Measurements from ENCODE around the gene LRRC74A.

The LRRC74A gene

DNA sequence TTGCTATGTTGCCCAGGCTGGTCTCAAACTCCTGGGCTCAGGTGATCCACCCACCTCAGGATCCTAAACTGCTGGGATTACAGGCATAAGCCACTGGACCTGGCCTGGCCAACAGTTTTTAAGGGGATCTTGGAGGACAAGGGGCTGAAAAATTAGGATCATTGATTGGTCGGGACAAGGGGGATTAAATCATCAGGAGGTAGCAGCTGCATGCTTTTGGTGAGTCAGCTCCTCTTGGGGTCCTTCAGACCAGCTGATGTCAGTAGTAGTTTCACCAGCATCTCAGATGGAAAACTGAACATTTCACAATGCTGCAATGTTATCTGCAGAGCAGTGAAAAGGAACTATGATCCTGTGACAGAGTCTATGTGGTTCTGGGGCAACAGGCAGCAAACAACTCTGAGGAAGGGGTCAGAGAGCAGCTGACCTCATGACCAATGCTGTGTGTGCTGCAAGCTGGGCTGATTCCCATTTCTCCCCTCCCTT lies 6.3 kb downstream of the LRRC74A start:
- no peaks in the 10 kb centered on the region for H3K36me3 ChIP-seq (ENCODE audit: insufficient read depth, low read depth, low read length)
- peaks cover 3% of the 10 kb centered on the region; the same call in 1 of the 2 replicates for H3K4me1 ChIP-seq (ENCODE audit: insufficient read depth, low read length)
- H3K9ac ChIP-seq (ENCODE audit: low read depth, low read length): no peak overlapping the region
- no peak overlapping the region for H3K4me3 ChIP-seq (ENCODE audit: low read length)
- no peak overlapping the region for H3K27ac ChIP-seq (ENCODE audit: low read length)
- H3K9me3 ChIP-seq (ENCODE audit: insufficient read depth, low read depth, low read length): no peaks in the 10 kb centered on the region
- peaks cover 12% of the 10 kb centered on the region; the same call in 1 of the 2 replicates for H3K27me3 ChIP-seq (ENCODE audit: insufficient read depth, low read length)

DNA sequence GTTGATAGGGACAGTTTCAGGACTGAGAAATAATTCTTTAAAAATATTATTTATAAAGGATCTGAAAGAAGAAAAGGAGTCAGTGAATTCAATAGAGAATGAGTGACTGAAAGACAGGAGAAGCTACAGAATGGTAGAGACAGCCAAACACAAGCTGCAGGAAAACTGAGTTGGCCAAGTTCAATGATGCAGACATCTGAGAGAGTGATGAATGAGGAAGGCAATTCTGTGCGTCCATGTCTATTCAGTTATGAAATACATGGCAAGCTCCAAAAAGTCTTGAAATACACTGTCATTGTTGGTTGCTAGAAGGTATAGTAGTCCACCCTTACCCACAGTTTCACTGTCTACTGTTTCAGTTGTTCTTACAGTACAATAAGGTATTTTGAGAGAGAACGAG lies 6.8 kb downstream of the LRRC74A start:
- Histone ChIP-seq H3K36me3 (ENCODE audit: insufficient read depth, low read depth, low read length) (no peaks in the 10 kb centered on the region), H3K4me1 (ENCODE audit: insufficient read depth, low read length) (peaks cover 3% of the 10 kb centered on the region; the same call in 1 of the 2 replicates), H3K27me3 (ENCODE audit: insufficient read depth, low read length) (peaks cover 8% of the 10 kb centered on the region; the same call in 1 of the 2 replicates), H3K9me3 (ENCODE audit: insufficient read depth, low read depth, low read length) (no peaks in the 10 kb centered on the region), H3K4me3 (ENCODE audit: low read length) (no peak overlapping the region), H3K9ac (ENCODE audit: low read depth, low read length) (no peak overlapping the region), H3K27ac (ENCODE audit: low read length) (no peak overlapping the region)

DNA sequence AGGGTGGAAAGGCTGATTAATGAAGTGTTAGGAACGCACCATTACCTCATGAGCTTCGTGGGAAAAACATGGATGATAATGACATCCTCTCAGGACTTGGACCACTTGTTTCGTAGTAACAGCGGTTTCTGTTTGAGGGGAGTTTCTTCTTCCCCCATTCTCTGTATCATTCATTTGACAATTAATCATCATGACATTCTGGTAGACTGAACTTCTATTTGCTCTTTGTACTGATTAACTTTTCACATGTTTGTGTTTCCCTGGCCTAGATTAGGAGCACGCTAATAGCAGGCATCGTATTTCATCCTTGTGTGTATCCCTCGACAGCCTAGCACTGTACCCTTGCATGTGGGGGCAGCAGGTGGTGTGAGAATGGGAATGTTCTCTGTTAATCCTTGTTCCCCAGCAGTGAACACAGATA lies 8.0 kb downstream of the LRRC74A start:
- Histone ChIP-seq H3K9ac (ENCODE audit: low read depth, low read length) (no peak overlapping the region), H3K9me3 (ENCODE audit: insufficient read depth, low read depth, low read length) (no peaks in the 10 kb centered on the region), H3K27me3 (ENCODE audit: insufficient read depth, low read length) (0 out of 2 replicates have a peak, but pooled peaks cover 4% of the 10 kb centered on the region), H3K36me3 (ENCODE audit: insufficient read depth, low read depth, low read length) (no peaks in the 10 kb centered on the region), H3K27ac (ENCODE audit: low read length) (no peak overlapping the region), H3K4me1 (ENCODE audit: insufficient read depth, low read length) (peaks cover 3% of the 10 kb centered on the region; the same call in 1 of the 2 replicates), H3K4me3 (ENCODE audit: low read length) (no peak overlapping the region)

DNA sequence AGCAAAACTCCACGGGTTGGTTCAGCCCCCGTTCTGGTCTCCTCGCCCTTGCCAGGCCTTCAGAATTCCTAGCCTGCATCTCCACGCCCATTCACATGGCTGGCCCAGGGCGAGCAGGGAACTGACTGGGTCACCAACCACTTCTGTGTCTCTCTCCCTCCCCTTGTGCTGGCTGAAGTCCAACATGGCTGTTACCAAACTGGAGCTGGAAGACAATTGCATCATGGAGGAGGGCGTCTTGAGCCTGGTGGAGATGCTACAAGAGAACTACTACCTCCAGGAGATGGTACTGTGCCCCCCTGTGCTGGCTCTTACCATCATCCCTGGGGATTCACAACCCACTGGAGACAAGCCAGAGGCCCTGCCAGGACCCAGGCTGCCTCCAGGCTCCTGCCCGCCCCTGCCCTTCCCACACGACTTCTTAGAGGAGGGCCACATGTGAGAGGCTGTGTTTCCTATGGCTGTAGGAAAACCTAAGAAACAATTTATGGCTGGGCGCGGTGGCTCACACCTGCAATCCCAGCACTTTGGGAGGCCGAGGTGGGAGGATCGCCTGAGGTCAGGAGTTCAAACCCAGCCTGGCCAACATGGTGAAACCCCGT lies 9.9 kb downstream of the LRRC74A start:
- no peaks in the 10 kb centered on the region for H3K36me3 ChIP-seq (ENCODE audit: insufficient read depth, low read depth, low read length)
- no peak overlapping the region for H3K4me3 ChIP-seq (ENCODE audit: low read length)
- no peaks in the 10 kb centered on the region; the same call in 1 of the 2 replicates for H3K4me1 ChIP-seq (ENCODE audit: insufficient read depth, low read length)
- H3K27ac ChIP-seq (ENCODE audit: low read length): no peak overlapping the region
- H3K9ac ChIP-seq (ENCODE audit: low read depth, low read length): no peak overlapping the region
- no peaks in the 10 kb centered on the region for H3K9me3 ChIP-seq (ENCODE audit: insufficient read depth, low read depth, low read length)
- no peaks in the 10 kb centered on the region for H3K27me3 ChIP-seq (ENCODE audit: insufficient read depth, low read length)

DNA sequence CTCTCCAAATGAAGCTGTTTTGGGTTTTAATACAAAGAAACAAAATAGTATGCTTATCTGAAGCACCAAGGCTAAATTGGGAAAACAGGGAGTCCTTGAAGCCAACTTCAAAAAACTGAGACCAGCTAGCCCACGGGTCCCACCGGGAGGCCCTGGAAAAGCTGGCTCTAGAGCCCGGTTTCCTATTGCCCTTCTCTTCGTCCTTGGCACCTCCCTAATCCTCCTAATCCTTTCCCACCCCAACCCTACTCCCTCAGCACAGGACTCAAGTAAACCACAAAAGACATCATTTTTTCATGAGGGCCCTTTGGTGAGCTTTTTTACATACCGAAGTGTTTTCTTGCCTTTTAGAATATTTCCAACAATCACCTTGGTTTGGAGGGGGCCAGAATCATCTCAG lies 11.3 kb downstream of the LRRC74A start:
- no peaks in the 10 kb centered on the region; the same call in 1 of the 2 replicates for H3K4me1 ChIP-seq (ENCODE audit: insufficient read depth, low read length)
- no peak overlapping the region for H3K9ac ChIP-seq (ENCODE audit: low read depth, low read length)
- no peaks in the 10 kb centered on the region for H3K27me3 ChIP-seq (ENCODE audit: insufficient read depth, low read length)
- no peaks in the 10 kb centered on the region for H3K9me3 ChIP-seq (ENCODE audit: insufficient read depth, low read depth, low read length)
- no peak overlapping the region for H3K27ac ChIP-seq (ENCODE audit: low read length)
- no peaks in the 10 kb centered on the region for H3K36me3 ChIP-seq (ENCODE audit: insufficient read depth, low read depth, low read length)
- H3K4me3 ChIP-seq (ENCODE audit: low read length): no peak overlapping the region

DNA sequence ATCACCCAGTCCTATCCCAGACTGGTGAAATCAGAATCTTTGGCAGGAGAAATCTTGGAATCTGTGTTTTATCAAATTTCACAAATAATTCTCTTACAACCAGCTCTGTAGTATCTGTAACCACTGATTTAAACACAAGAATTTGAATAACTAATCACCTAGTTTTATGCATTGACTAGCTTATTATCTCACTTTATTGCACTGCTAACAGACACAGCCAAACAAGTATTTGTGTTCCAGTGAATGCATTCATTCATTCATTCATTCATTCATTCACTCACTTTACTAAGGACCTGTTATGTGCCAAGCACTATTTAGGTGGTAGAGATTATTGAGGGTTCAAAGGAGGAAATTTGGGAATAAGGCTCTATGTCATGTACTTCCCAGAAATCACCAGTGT lies 16.2 kb downstream of the LRRC74A start:
- no peak overlapping the region for H3K27ac ChIP-seq (ENCODE audit: low read length)
- no peaks in the 10 kb centered on the region; the same call in 1 of the 2 replicates for H3K4me1 ChIP-seq (ENCODE audit: insufficient read depth, low read length)
- no peak overlapping the region for H3K4me3 ChIP-seq (ENCODE audit: low read length)
- H3K36me3 ChIP-seq (ENCODE audit: insufficient read depth, low read depth, low read length): no peaks in the 10 kb centered on the region
- H3K27me3 ChIP-seq (ENCODE audit: insufficient read depth, low read length): no peaks in the 10 kb centered on the region
- H3K9ac ChIP-seq (ENCODE audit: low read depth, low read length): no peak overlapping the region
- H3K9me3 ChIP-seq (ENCODE audit: insufficient read depth, low read depth, low read length): no peaks in the 10 kb centered on the region

DNA sequence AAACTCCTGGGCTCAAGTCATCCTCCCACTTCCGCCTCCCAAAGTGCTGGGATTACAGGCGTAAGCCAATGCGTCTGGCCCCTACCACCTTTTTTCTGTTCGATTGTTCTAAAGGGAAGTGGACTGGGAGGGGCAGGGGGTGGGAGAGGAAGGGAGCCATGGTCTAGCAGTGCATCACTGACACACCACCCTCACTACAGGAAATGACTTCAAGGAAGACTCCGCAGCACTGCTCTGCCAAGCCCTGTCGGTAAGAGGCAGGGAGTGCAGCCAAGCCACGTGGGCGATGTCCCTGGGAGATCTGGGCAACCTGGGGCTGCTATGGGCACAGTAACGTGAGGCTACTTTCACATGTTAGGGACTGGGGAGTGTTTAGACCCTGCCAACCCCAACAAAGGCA lies 18.0 kb downstream of the LRRC74A start:
- no peaks in the 10 kb centered on the region for H3K9me3 ChIP-seq (ENCODE audit: insufficient read depth, low read depth, low read length)
- no peaks in the 10 kb centered on the region for H3K36me3 ChIP-seq (ENCODE audit: insufficient read depth, low read depth, low read length)
- no peak overlapping the region for H3K27ac ChIP-seq (ENCODE audit: low read length)
- H3K4me3 ChIP-seq (ENCODE audit: low read length): no peak overlapping the region
- H3K9ac ChIP-seq (ENCODE audit: low read depth, low read length): no peak overlapping the region
- no peaks in the 10 kb centered on the region for H3K27me3 ChIP-seq (ENCODE audit: insufficient read depth, low read length)
- H3K4me1 ChIP-seq (ENCODE audit: insufficient read depth, low read length): no peaks in the 10 kb centered on the region

DNA sequence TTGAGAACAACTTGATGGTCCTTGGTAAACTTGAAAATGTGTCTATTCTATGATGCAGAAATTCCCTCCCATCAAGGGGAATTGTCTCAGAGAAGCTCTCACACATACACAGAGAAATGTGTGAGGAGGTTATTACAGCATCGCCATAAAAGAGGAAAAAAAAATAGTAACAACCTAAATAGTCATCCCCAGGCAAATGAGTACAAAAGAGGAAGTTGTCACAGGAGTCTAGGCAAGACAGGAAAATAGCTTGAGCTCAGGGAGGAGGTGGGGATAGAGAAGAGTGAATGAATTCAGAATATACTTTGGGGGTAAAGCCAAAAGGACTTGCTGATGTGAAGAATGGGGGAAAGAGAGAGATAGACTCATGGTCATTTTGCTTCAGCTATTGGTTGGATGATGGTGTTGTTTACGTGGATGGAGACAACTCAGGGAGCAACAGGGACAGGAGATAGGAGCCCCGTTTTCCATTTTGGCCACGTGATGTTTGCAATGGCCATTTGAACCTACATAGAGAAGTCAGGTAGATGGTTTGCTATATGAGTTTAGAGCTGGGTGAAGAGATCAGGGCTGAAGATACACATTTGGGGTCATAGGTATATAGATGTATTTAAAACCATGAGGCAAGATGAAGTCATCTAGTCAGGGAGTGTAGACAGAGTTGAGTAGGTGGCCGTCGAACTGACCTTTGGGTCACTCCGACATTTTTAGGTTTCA lies 20.3 kb downstream of the LRRC74A start:
- Histone ChIP-seq H3K36me3 (ENCODE audit: insufficient read depth, low read depth, low read length) (no peaks in the 10 kb centered on the region), H3K9ac (ENCODE audit: low read depth, low read length) (no peak overlapping the region), H3K4me1 (ENCODE audit: insufficient read depth, low read length) (no peaks in the 10 kb centered on the region), H3K27me3 (ENCODE audit: insufficient read depth, low read length) (no peaks in the 10 kb centered on the region), H3K9me3 (ENCODE audit: insufficient read depth, low read depth, low read length) (no peaks in the 10 kb centered on the region), H3K27ac (ENCODE audit: low read length) (no peak overlapping the region), H3K4me3 (ENCODE audit: low read length) (no peak overlapping the region)

DNA sequence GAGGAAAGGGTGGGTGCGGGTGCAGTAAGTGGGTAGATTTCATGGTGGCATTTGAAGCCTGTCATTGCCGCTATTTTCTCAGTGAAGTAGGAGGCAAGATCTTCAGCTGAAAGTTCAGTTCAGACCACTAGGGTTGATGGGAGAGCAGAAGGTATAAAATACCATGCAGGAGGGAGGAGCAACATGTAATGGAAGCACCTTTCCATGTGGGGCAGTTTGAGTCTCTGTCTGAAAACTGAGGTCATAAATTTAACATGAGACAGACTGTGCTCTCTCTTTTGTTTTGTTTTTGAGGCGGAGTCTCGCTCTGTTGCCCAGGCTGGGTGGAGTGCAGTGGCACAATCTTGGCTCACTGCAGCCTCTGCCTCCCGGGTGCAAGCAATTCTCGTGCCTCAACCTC lies 22.7 kb downstream of the LRRC74A start:
- H3K4me3 ChIP-seq (ENCODE audit: low read length): no peak overlapping the region

DNA sequence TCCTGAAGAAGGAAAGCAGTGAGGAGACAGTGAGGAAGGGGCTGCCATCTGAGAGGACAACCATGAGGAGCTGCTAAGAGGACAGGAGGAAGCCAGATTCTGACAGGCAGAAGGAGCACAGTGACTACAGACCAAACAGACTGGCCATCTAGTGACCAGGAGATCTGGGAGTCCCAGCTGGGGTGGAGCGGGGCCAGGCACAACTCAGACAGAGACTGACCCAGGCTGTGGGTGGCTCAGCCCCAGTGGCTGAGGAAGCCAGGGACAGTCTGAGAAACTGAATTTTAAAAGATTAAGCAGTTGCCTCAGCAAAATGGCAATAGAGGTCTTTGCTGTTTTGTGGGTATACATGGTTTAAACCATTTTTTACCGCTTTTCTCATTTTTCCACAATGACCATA lies 28.9 kb downstream of the LRRC74A start:
- Histone ChIP-seq H3K4me3 (ENCODE audit: low read length) (no peak overlapping the region), H3K27me3 (ENCODE audit: insufficient read depth, low read length) (no peaks in the 10 kb centered on the region; the same call in 1 of the 2 replicates), H3K9ac (ENCODE audit: low read depth, low read length) (no peak overlapping the region), H3K9me3 (ENCODE audit: insufficient read depth, low read depth, low read length) (no peaks in the 10 kb centered on the region), H3K4me1 (ENCODE audit: insufficient read depth, low read length) (no peaks in the 10 kb centered on the region), H3K27ac (ENCODE audit: low read length) (no peak overlapping the region), H3K36me3 (ENCODE audit: insufficient read depth, low read depth, low read length) (no peaks in the 10 kb centered on the region)

More for the DNA sequence above, 22.7 kb downstream of the LRRC74A start:
- Histone ChIP-seq H3K27ac (ENCODE audit: low read length) (no peak overlapping the region), H3K9ac (ENCODE audit: low read depth, low read length) (no peak overlapping the region), H3K4me1 (ENCODE audit: insufficient read depth, low read length) (no peaks in the 10 kb centered on the region), H3K9me3 (ENCODE audit: insufficient read depth, low read depth, low read length) (no peaks in the 10 kb centered on the region), H3K36me3 (ENCODE audit: insufficient read depth, low read depth, low read length) (no peaks in the 10 kb centered on the region), H3K27me3 (ENCODE audit: insufficient read depth, low read length) (no peaks in the 10 kb centered on the region)

DNA sequence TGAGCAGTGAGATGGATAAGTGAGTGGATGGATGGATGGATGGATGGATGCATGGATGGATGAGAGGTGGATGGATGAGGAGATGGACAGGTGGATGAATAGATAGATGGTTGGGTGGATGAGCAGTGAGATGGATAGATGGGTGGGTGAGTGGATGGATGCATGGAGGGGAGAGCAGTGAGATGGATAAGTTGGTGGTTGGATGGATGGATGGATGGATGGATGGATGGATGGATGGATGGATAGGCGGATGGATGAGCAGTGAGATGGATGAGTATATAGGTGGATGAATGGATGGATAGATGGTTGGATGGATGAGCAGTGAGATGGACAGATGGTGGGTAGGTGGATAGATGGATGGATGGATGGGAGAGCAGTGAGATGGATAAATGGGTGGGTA lies 30.6 kb downstream of the LRRC74A start:
- H3K4me1 ChIP-seq (ENCODE audit: insufficient read depth, low read length): peaks cover 5% of the 10 kb centered on the region; the same call in 1 of the 2 replicates

More for the DNA sequence above, 30.6 kb downstream of the LRRC74A start:
- no peaks in the 10 kb centered on the region for H3K36me3 ChIP-seq (ENCODE audit: insufficient read depth, low read depth, low read length)
- no peaks in the 10 kb centered on the region; the same call in 1 of the 2 replicates for H3K27me3 ChIP-seq (ENCODE audit: insufficient read depth, low read length)
- no peak overlapping the region for H3K4me3 ChIP-seq (ENCODE audit: low read length)
- H3K9me3 ChIP-seq (ENCODE audit: insufficient read depth, low read depth, low read length): no peaks in the 10 kb centered on the region
- no peak overlapping the region for H3K9ac ChIP-seq (ENCODE audit: low read depth, low read length)
- no peak overlapping the region for H3K27ac ChIP-seq (ENCODE audit: low read length)

All from iPS-20b (cell line).